ENCODE results near the gene SULT1A2. TPM values are rescaled to one million over a fixed set of nuclear protein-coding genes. Genes with fewer than 3 reads are reported as not detected.

The SULT1A2 gene
- total and polyA plus RNA-seq, 2 of the 13 experiments (the other 11 are each of a cell fraction or from before 2014, with no cell fraction given), result 33.0 to 34.2 TPM

GRCh38 chr16:28543072-28543471 is 53.8 kb downstream of the SULT1A2 start:
- CTCF ChIA-PET (ENCODE audit: low intra/inter-chr PET ratio, low total read pairs), result no interaction called here
- Histone ChIP-seq H3K4me1 (ENCODE audit: insufficient read depth, low read length) (peaks cover 63% of the 10 kb centered on the region), H4K20me1 (ENCODE audit: insufficient read depth, low read length) (no peaks in the 10 kb centered on the region), H3K9me3 (ENCODE audit: low read length) (no peaks in the 10 kb centered on the region), H3K27ac (ENCODE audit: extremely low read length, insufficient read depth, low read length) (no peak overlapping the region), H3K27me3 (ENCODE audit: control insufficient read depth in 1 of 2, insufficient read depth in 2 of 2, low read length in 2 of 2) (peaks cover 0 to 10% of the 10 kb centered on the region in 2 experiments; a peak in 1 of 5 replicates), H2AFZ (ENCODE audit: low read length) (peak overlapping the region; percentile 66), H3K79me2 (ENCODE audit: insufficient read depth, low read length) (peaks cover 7% of the 10 kb centered on the region), H3K36me3 (replicated peaks in 1 of 2; ENCODE audit: control insufficient read depth in 1 of 2, insufficient read depth in 2 of 2, low read length in 2 of 2) (no peaks in the 10 kb centered on the region), H3K4me2 (ENCODE audit: low read depth, low read length) (peak overlapping the region; percentile 72), H3K9ac (ENCODE audit: insufficient read depth, low read depth, low read length) (no peak overlapping the region), H3K4me3 (replicated peaks in 1 of 3; ENCODE audit: insufficient read depth in 1 of 3, low read depth in 2 of 3, low read length in 3 of 3) (peak overlapping the region; percentile 1 to 28 (median 28); a peak in 3 of 6 replicates)
- POLR2A ChIA-PET, result interaction anchor here (1.2 kb wide), 1 partner anchor 54 kb away, joined by 3 read pairs; the partner anchor contains the start of gene SULT1A2
- ATAC-seq (no peak), DNase-seq (ENCODE audit: low spot score) (no peak), FAIRE-seq (no peak)
- 0 out of 2 replicates have a peak, but pooled peaks have one; percentile 24 for TF ChIP-seq CREB1 (IDR thresholded peaks at IDR 0.05)
- TF ChIP-seq CREB1 (CRISPR knock-in tag; IDR thresholded peaks at IDR 0.05), result no peak
- peak; percentile 30; the same call in 1 of the 2 replicates for TF ChIP-seq ETV5 (CRISPR knock-in tag; IDR thresholded peaks at IDR 0.05; ENCODE audit: borderline replicate concordance)
- no peak for TF ChIP-seq ZNF501 (CRISPR knock-in tag; IDR thresholded peaks at IDR 0.05)
- no peak for TF ChIP-seq KLF13 (CRISPR knock-in tag; IDR thresholded peaks at IDR 0.05)
- peak; percentile 52; the same call in 1 of the 2 replicates for TF ChIP-seq ZBTB21 (CRISPR knock-in tag; IDR thresholded peaks at IDR 0.05)
- 0 out of 2 replicates have a peak, but pooled peaks have one; percentile 50 for TF ChIP-seq MLX (CRISPR knock-in tag; IDR thresholded peaks at IDR 0.05)
- TF ChIP-seq ONECUT2 (CRISPR knock-in tag; IDR thresholded peaks at IDR 0.05), result no peak
- TF ChIP-seq ZBTB3 (CRISPR knock-in tag; IDR thresholded peaks at IDR 0.05; ENCODE audit: borderline replicate concordance, low read depth), result no peak
- peak; percentile 52; the same call in 1 of the 2 replicates for TF ChIP-seq HOXA3 (CRISPR knock-in tag; IDR thresholded peaks at IDR 0.05)
- no peak for TF ChIP-seq GZF1 (CRISPR knock-in tag; IDR thresholded peaks at IDR 0.05)
- no peak for TF ChIP-seq ZNF850 (CRISPR knock-in tag; conservative IDR thresholded peaks at IDR 0.05)
- TF ChIP-seq ELF3 (CRISPR knock-in tag; IDR thresholded peaks at IDR 0.05), result peak; percentile 70
- TF ChIP-seq ZHX2 (IDR thresholded peaks at IDR 0.05; ENCODE audit: low read depth), result 0 out of 2 replicates have a peak, but pooled peaks have one; percentile 28
- no peak for TF ChIP-seq ZHX2 (CRISPR knock-in tag; IDR thresholded peaks at IDR 0.05; ENCODE audit: borderline replicate concordance)
- 32% methylated on average over 7 of the region's 7 CpGs for WGBS (ENCODE audit: low lambda C conversion rate)
- intact Hi-C loops (cut with micrococcal nuclease; ENCODE audit: unreplicated experiment) (loop anchor here (10.0 kb wide), 1 partner anchor 72 kb away; the partner anchor contains the start of gene SULT1A1), in situ Hi-C loops (cut with HindIII; ENCODE audit: extremely low pct_ligation_motif_present, low pct_unique_long_range_greater_than_20kb) (no loop called here)
- no TSS peak for BruUV-seq (replicated peaks)
